HG02759 (cell line): ENCODE data around the gene SHISA7.
A peak's percentile ranks its signal among the peaks of the same experiment; 100 is the strongest.

Source experiments
- ATAC-seq: cut with Tn5 transposase; IDR thresholded peaks from one replicate; pipeline ENCODE4 v1.9.1; 2021; ENCODE audit warnings: mild to moderate bottlenecking, moderate library complexity; ENCODE audit not compliant: unreplicated experiment

SHISA7 gene

GRCh38 chr19:55482156-55482961, 39.3 kb upstream of the SHISA7 start:
- no peak for ATAC-seq

GRCh38 chr19:55481794-55482155, 38.7 kb upstream of the SHISA7 start:
- no peak for ATAC-seq

GRCh38 chr19:55481148-55481793, 38.2 kb upstream of the SHISA7 start:
- no peak for ATAC-seq

GRCh38 chr19:55479451-55480230, 36.5 kb upstream of the SHISA7 start:
- ATAC-seq = no peak

- no peak for ATAC-seq
Measured at GRCh38 chr19:55479045-55479444, 35.9 kb upstream of the SHISA7 start.

- no peak for ATAC-seq
Measured at GRCh38 chr19:55478364-55478763, 35.3 kb upstream of the SHISA7 start.

GRCh38 chr19:55477905-55478304, 34.8 kb upstream of the SHISA7 start:
- no peak for ATAC-seq

GRCh38 chr19:55476100-55476775, 33.1 kb upstream of the SHISA7 start, which contains the start of gene ZNF628:
TSS of gene ZNF628 (plus strand) at chr19:55476617. CDS start at chr19:55479911, 3,294 bp downstream.
- peak; percentile 91 for ATAC-seq

- no peak for ATAC-seq
Measured at GRCh38 chr19:55474269-55475265, 31.5 kb upstream of the SHISA7 start.

GRCh38 chr19:55473225-55474012, 30.3 kb upstream of the SHISA7 start:
- no peak for ATAC-seq

- no peak for ATAC-seq
Measured at GRCh38 chr19:55472463-55472862, 29.4 kb upstream of the SHISA7 start.

GRCh38 chr19:55471266-55471665, 28.2 kb upstream of the SHISA7 start:
- no peak for ATAC-seq

- no peak for ATAC-seq
Measured at GRCh38 chr19:55468054-55468393, 24.9 kb upstream of the SHISA7 start.

- ATAC-seq = peak; percentile 74
Measured at GRCh38 chr19:55467236-55468053, 24.3 kb upstream of the SHISA7 start.

GRCh38 chr19:55466241-55466614, 23.1 kb upstream of the SHISA7 start:
- no peak for ATAC-seq

GRCh38 chr19:55465460-55466240, 22.6 kb upstream of the SHISA7 start:
- no peak for ATAC-seq

- no peak for ATAC-seq
Measured at GRCh38 chr19:55464662-55465054, 21.6 kb upstream of the SHISA7 start, which contains the start of gene C19orf85. TSS of gene C19orf85 (minus strand) at chr19:55464751. CDS start at chr19:55464554, 197 bp downstream.
